RWPE2 (cell line): Measurements from ENCODE around the gene KRTAP20-2.

Source experiments
- ATAC-seq: fragments of 200-7000 bp; cut with Tn5 transposase; 3 replicates; pipeline ENCODE4 v1.9.1; 2021; ENCODE audit warnings: low read depth
- DNase-seq: peaks from one replicate; pipeline ENCODE4 v3.0.0-alpha.2; 2020; ENCODE audit warnings: low spot score
- H3K27ac ChIP-seq: fragments of 450-650 bp; 2 replicates; pipeline ENCODE4 v1.5.1; 2017; ENCODE audit warnings: mild to moderate bottlenecking; ENCODE audit not compliant: poor library complexity, severe bottlenecking
- H3K27me3 ChIP-seq: fragments of 250-450 bp; sonication (Bioruptor Pico); 2 replicates; pipeline ENCODE4 v1.5.1; 2021; ENCODE audit warnings: mild to moderate bottlenecking, moderate library complexity; ENCODE audit not compliant: insufficient read depth, poor library complexity, severe bottlenecking
- H3K36me3 ChIP-seq: fragments of 250-450 bp; sonication (Bioruptor Pico); 2 replicates; pipeline ENCODE4 v1.5.1; 2020; ENCODE audit warnings: low read depth, mild to moderate bottlenecking, moderate library complexity
- H3K4me1 ChIP-seq: fragments of 250-450 bp; sonication (Bioruptor Pico); 2 replicates; pipeline ENCODE4 v1.5.1; 2021; ENCODE audit warnings: mild to moderate bottlenecking, moderate library complexity; ENCODE audit not compliant: insufficient read depth, poor library complexity, severe bottlenecking
- H3K4me3 ChIP-seq: fragments of 250-450 bp; sonication (Bioruptor Pico); 2 replicates; pipeline ENCODE4 v1.5.1; 2021; ENCODE audit warnings: mild to moderate bottlenecking, moderate library complexity; ENCODE audit not compliant: severe bottlenecking
- H3K9me3 ChIP-seq: fragments of 250-450 bp; sonication (Bioruptor Pico); 2 replicates; pipeline ENCODE4 v1.5.1; 2021; ENCODE audit warnings: mild to moderate bottlenecking, moderate library complexity; ENCODE audit not compliant: severe bottlenecking
- CTCF ChIP-seq: fragments of 450-650 bp; IDR thresholded peaks from one replicate; pipeline ENCODE4 v1.5.1; 2017; ENCODE audit warnings: mild to moderate bottlenecking, moderate library complexity; ENCODE audit not compliant: poor library complexity, severe bottlenecking

Gene KRTAP20-2

GRCh38 chr21:30605968-30606367 is 29.0 kb upstream of the KRTAP20-2 start:
- no peak overlapping the region for H3K4me3 ChIP-seq
- H3K27me3 ChIP-seq: no peaks in the 10 kb centered on the region
- DNase-seq (no peak), ATAC-seq (no peak)
- H3K9me3 ChIP-seq: no peaks in the 10 kb centered on the region
- H3K4me1 ChIP-seq: no peaks in the 10 kb centered on the region
- no peak overlapping the region for H3K27ac ChIP-seq
- H3K36me3 ChIP-seq: no peaks in the 10 kb centered on the region
- no peak for TF ChIP-seq CTCF

GRCh38 chr21:30612132-30612531 is 22.9 kb upstream of the KRTAP20-2 start:
- Histone ChIP-seq H3K27me3 (no peaks in the 10 kb centered on the region), H3K27ac (no peak overlapping the region), H3K36me3 (no peaks in the 10 kb centered on the region), H3K4me1 (no peaks in the 10 kb centered on the region), H3K9me3 (no peaks in the 10 kb centered on the region), H3K4me3 (no peak overlapping the region)
- TF ChIP-seq CTCF: no peak
- ATAC-seq (no peak), DNase-seq (no peak)

- no peaks in the 10 kb centered on the region for H3K36me3 ChIP-seq
- ATAC-seq (no peak), DNase-seq (no peak)
- H3K27me3 ChIP-seq: no peaks in the 10 kb centered on the region
- H3K27ac ChIP-seq: no peak within 1 kb of the TSS
- no peaks in the 10 kb centered on the region for H3K4me1 ChIP-seq
- no peak for TF ChIP-seq CTCF
- no peak within 1 kb of the TSS for H3K4me3 ChIP-seq
- H3K9me3 ChIP-seq: no peaks in the 10 kb centered on the region
Observed at GRCh38 chr21:30613836-30614235, 21.2 kb upstream of the KRTAP20-2 start, which contains the start of gene KRTAP6-1. KRTAP6-1 (minus strand) TSS chr21:30613930; CDS start chr21:30613904, 26 bp downstream.

- H3K27ac ChIP-seq: no peak overlapping the region
- ATAC-seq: no peak
Observed at GRCh38 chr21:30615199-30615598, 19.8 kb upstream of the KRTAP20-2 start.

More at GRCh38 chr21:30615199-30615598, 19.8 kb upstream of the KRTAP20-2 start:
- Histone ChIP-seq H3K4me1 (peaks cover 6% of the 10 kb centered on the region), H3K27me3 (no peaks in the 10 kb centered on the region), H3K9me3 (no peaks in the 10 kb centered on the region), H3K4me3 (no peak overlapping the region), H3K36me3 (no peaks in the 10 kb centered on the region)
- DNase-seq: no peak
- no peak for TF ChIP-seq CTCF
